Hematopoietic multipotent progenitor cell treated with erythropoietin and hydrocortisone succinate and interleukin-3 and kit ligand, for 6 days (in vitro differentiated cells): ENCODE data around the gene RPL6.
A peak's percentile ranks its signal among the peaks of the same experiment; 100 is the strongest.
"Not testable (repeated sequence)": the region's sequence is repeated elsewhere in the genome, so short reads cannot be mapped to it uniquely, and the experiment has no call there.

Source experiments
- DNase-seq: peaks from one replicate; pipeline ENCODE4 v3.0.0-alpha.2; 2015

The RPL6 gene

DNA sequence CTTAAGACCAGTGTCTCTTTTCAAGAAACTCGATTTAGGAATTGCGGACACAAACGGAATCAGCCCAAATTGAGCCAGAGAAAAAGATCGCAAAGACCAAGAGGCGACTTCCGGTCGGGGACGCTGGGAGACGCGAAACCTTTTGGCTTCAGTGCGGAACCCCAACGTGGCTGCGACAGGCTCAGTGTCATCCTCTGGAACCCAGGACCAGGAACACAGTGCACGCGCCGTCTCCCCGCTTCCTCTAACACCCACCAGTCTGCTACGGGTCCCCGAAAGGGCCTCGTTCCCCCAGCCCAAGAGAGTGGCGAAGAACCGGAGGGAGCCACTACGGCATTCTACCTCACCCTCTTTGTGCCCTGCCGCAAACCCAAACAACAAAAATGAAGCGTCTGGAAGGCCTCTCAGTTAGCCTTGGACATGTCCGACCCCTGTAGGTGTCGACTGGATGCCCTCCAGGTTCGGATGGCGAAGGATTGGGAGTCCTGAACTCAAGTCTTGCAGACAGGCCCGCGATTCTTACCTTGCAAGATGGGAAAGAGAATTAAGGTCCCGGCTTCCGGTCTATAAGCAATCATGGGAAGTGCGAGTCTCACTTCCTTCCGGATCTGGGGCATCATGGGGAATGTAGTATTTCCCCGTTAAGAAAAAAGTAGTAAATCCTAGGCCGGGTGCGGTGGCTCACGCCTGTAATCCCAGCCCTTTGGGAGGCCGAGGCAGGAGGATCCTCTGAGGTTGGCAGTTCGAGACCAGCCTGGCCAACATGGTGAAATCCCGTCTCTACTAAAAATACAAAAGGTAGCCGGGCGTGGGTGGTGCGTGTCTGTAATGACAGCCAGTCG is at the start of gene RPL6:
Gene RPL6 (minus strand): TSS at position 542 of the 842 bp plus-strand sequence. CDS start 949 bp downstream, outside the sequence.
- peak; percentile 99 for DNase-seq

DNA sequence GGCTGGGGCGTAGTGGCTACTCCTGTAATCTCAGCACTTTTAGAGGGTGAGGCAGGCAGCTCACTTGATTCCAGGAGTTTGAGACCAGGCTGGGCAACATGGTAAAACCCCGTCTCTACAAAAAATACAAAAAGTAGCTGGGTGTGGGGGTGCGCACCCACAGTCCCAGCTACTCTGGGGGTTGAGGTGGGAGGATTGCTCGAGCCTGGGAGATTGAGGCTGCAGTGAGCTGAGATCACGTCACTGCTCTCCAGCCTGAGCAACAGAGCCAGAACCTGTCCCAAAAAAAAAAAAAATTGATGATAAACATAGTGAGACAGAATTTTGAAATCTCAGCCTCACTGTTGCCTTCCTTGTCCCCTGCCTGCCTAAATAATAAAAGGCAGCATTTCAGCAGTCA is 49.3 kb upstream of the RPL6 start:
- DNase-seq, result no peak

DNA sequence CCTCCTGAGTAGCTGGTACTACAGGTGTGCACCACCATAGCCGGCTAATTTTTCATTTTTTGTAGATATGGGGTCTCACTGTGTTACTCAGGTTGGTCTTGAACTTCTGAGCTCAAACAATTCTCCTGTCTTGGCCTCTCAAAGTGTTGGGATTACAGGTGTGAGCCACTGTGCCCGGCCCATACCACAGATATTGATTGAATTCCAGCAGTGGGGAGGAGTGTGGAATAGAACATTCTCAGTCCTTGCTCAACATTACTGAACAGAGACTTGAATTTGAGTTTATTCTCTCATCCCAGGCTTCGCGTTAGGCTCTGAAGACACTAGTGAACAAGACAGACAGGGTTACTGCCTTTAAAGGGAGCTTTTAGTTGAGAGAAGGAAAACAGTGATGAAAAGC is 48.9 kb upstream of the RPL6 start:
- no peak for DNase-seq

DNA sequence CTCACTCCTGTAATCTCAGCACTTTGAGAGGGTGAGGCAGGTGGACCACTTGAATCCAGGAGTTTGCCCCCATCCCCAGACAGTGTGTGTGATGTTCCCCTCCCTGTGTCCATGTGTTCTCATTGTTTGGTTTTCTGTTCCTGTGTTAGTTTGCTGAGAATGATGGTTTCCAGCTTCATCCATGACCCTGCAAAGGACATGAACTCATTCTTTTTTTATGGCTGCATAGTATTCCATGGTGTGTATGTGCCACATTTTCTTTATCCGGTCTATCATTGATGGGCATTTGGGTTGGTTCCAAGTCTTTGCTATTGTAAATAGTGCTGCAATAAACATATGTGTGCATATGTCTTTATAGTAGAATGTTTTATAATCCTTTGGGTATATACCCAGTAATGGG is 47.7 kb upstream of the RPL6 start:
- DNase-seq, result not testable (repeated sequence)

DNA sequence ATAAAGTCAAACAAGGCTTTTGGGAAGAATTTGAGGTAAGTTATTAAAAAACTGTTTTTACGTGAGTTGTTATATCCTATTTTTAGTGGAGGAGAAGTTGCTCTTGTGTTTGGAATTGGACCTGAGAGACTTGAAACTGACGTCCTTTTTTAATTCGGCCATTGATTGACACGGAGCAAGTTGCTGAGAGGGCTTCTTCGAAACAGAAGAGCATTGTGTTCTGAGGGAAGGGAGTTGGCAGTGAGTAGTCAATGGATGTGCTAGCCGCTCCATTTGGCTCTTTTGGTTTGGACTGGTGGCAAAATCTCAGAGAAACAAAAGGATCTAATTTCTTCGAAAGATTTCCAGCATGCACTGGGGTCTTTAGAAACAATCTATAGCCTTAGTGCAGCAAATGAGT is 46.6 kb upstream of the RPL6 start:
- no peak for DNase-seq

DNA sequence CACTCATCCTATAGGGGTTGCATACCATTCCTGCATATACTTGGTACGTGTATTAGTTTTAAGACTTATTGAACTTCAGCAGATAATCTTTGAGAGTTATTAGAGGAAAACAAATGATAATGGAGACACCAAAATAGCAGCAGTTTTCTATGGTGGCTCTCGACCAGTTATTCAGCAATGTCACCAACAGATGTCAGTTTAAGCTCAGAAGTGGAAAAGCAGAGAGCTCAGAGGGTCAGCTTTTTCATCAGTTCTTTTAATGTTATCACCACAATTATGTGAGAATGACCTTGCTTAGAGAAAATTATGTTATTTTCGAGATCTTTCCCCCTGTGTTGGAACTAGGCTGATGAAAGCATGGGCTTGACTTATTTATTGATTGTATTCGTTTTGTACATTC is 41.3 kb upstream of the RPL6 start:
- DNase-seq, result no peak

DNA sequence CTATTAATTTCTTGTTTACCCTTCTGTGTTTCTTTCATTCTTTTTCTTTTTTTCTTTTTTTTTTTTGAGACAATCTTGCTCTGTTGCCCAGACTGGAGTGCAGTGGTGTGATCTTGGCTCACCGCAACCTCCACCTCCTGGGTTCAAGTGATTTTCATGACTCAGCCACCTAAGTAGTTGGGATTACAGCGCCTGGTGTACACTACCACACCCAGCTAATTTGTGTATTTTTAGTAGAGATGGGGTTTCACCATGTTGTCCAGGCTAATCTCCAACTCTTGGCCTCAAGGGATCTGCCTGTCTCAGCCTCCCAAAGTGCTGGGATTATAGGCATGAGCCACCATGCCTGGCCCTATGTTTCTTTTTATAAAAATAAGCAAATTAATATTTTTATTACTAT is 38.8 kb upstream of the RPL6 start:
- not testable (repeated sequence) for DNase-seq

DNA sequence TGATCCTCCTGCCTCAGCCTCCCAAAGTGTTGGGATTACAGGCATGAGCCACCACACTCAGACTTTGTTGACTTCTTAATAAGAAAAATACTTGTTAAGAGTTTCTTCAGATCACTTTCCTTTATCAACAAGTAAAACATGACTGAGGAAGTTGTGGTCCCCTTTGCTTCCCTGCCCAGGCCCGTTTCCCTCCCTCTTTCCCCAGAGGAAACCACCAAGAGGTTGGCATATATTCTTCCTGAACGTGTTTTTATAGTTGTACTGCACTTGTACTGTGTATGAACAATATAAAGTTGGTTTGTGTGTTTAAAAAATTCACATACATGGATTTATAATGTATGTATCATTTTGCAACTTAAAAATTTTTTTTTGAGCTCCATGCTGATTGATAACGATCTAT is 37.7 kb upstream of the RPL6 start:
- peak; percentile 47 for DNase-seq

DNA sequence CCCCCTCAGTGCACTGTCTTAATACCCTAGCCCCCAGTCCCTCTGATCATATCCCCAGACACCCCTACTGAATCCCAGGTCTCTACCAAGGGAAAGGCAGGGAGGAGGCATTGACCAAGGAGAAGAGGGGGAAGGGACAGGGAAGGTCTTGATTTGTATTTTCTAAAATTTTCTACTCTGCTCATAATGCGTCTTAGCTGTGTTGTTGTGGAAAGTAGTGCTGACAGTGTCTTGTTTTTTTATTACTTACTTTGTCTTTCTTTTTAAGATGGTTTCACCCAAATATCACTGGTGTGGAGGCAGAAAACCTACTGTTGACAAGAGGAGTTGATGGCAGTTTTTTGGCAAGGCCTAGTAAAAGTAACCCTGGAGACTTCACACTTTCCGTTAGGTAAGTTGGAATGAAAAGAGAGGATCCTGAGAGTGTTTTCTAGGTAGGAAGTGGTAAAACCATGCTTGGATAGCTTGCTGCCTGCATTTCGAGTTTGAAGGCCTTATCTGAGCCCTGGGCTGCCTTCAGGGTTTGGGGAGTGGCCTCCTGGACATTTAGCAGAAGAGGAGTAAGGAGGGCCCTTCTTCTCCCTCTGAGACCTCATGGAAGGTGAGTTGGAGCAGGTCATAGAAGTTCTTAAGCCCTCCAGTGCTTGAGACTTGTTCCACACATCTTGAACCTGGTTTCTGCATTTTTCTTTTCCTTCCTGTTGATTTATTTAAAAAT is 36.8 kb upstream of the RPL6 start:
- DNase-seq, result peak; percentile 74

DNA sequence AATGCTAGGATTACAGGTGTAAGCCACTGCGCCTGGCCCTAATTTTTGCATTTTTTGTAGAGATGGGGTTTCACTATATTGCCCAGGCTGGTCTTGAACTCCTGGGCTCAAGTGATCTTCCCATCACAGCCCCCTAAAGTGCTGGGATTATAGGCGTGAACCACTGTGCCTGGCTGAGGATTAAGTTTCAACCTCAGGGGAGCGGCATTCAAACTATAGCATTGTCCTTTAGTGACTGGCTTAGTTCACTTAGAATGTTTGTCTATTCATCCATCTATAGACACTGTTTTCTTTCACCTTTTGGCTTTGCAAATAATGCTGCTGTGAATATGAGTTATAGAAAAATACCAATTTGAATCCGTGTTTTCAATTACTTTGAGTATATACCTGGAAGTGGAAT is 34.5 kb upstream of the RPL6 start:
- DNase-seq, result no peak

DNA sequence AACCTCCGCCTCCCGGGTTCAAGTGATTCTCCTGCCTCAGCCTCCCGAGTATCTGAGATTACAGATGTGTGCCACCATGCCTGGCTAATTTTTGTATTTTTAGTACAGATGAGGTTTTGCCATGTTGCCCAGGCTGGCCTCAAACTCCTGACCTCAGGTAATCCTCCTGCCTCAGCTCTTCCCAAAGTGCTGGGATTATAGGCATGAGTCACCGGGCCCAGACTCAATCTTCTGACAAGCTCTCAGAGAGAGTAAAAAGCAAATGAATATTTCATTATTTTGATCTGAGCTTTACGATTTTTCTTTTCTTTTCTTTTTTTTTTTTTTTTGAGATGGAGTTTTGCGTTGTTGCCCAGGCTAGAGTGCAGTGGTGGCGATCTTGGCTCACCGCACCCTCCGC is 31.2 kb upstream of the RPL6 start:
- not testable (repeated sequence) for DNase-seq

DNA sequence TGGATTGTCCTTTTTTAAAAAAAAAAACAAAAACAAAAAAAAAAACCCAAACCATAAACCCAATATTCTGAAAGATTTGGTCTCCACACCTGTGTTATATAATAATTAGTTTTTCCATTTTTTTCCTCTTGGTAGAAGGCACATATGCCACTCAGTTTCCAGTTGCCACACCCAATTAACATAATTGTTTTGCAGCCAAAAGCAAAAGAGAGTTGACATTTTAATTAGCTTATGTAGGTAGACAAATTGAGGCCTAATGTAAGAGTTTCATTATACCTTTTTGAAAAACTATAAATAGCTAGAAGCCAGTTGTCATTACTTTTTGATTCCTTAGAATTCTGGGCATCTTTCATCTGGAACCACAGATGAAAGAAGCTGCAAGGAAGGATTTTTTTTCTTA is 30.4 kb upstream of the RPL6 start:
- DNase-seq, result no peak

DNA sequence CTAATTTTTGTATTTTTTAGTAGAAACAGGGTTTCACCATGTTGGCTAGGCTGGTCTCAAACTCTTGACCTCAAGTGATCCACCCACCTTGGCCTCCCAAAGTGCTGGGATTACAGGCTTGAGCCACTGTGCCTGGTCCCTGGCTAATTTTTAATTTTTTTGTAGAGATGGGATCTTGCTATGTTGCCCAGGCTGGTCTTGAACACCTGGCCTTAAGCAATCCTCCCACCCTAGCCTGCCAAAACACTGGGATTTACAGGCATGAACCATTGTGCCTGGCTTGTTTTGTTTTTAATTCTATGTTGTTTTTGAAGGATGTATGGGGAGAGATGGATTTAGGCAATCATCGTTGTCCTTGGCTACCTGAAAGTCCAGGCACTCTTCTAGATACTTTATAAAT is 29.2 kb upstream of the RPL6 start:
- not testable (repeated sequence) for DNase-seq

DNA sequence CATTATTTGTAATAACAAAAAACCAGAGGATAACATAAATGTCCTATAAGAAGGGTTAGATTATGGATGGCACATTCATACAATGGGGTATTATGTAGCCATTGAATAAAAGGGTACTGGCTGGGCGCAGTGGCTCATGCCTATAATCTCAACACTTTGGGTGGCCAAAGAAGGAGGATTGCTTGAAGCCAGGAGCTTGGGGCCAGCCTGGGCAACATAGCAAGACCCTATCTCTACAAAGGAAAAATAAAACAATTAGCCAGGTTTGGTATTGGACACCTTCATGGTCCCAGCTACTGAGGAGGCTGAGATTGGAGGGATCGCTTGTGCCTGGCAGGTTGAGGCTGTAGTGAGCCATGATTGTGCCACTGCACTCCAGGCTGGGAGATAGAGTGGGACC is 24.1 kb upstream of the RPL6 start:
- DNase-seq, result no peak

DNA sequence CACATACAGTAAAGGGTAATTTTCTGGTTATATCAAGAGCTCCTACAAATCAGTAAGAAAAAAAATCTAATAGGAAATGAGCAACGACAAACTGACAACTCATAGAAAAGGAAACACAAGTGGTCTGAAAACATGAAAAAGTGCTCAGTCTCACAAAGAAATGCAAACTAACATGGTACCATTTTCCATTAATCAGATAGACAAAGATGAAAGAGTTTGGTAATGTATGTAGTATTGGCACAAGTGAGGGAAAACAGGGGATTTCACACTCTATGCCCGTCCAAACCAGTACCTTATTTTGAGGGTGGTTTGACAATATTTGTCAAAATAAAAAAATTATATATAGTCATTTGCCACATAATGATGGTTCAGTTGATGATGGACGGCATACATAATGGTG is 22.6 kb upstream of the RPL6 start:
- DNase-seq, result no peak

DNA sequence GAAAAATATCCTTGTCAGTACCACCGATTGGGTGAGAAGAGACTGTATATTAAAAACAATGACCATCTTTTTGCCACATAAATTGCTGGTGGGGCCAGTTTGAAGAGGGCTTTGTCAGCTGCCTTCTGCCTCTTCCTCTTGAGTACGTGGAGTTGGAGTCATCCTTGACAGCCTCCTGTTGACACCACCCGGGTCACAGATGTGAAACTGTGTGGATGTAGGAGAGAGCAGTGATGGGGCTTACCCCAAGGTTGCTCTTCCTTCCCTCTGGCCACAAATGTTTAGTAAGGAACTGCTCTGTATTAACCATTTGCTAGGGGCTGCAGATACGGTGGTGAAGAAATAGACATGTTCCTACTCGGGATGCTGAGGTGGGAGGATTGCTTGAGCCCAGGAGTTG is 21.5 kb upstream of the RPL6 start:
- no peak for DNase-seq

DNA sequence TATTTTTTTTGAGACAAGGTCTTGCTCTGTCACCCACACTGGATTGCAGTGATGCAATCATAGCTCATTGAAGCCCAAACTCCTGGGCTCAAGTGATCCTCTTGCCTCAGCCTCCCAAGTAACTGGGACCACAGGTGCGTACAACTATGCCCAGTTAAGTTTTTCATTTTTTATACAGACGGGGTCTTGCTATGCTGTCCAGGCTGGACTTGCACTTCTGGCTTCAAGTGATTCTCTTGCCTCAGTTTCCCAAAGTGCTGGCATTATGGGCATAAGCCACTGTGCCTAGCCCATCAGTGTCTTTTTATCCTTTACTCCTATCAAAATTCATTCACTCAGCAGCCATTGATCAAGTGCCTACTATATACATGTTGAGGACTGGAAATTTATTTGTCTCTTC is 18.4 kb upstream of the RPL6 start:
- DNase-seq, result no peak

DNA sequence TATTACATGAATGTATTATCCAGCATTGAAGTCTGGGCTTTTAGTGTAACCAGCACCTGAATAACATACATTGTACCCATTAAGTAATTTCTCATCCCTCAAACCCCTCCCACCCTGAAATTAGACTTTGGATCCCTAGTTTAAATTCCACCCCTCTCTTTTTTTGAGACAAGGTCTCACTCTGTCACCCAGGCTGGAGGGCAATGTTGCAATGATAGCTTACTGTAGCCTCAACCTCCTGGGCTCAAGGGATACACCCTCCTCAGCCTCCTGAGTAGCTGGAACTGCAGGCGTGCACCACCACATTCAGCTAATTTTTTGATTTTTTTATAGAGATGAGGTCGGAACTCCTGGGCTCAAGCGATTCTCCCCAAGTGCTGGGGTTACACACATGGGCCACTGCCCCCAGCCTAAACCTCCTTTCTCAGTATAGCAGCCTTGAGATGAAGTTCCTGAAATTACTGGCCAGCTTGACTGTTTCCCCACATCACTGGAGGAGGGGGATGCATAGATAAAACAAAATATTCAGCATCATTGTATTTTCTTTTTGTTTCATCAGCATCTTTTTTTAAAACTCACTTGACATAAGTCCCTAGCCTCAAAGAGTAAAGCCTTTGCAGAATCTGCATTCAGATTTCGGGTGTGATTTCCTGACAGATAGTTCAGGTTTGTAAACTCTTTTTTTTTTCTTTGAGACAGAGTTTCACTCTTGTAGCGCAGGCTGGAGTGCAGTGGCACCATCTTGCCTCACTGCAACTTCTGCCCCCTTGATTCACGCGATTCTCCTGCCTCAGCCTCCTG is 16.4 kb upstream of the RPL6 start:
- DNase-seq, result no peak

DNA sequence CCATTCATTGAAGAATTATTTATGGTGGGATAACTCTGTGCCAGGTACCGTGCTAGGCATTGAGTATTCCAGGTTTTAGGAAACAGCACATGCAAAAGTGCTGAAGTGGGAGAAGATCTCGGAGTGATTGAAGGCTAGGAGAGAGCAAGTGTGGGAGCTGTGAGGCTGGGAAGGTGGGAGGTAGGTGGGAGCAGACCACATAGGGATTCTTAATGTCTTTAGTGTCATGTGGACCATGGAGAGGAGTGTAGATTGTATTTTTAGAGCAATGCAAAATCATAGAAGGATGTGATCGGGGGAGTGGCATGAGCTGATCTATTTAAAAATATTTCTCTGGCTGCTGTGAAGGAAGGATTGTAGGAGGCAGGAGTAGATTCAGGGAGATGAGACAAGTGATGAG is 14.7 kb upstream of the RPL6 start:
- DNase-seq, result no peak

DNA sequence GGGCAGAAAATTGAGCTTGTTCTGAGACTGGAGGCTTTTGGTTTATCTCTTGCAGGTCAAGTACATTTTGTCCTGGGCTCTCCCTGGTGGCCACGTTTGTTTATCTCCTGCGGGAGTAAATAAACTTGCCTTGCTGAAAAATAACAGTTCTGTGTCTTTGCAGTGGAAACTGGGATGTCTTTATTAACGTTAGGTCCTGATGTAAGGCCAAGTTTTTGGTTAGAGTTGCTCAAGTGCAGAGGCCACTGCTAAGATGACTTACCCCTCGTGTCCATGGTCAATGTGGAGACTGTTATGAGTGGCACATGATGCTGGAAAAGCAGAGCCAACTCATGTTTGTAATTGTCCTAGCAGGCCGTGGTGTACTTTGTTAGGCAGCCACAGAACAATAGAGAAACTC is 13.1 kb upstream of the RPL6 start:
- no peak for DNase-seq

DNA sequence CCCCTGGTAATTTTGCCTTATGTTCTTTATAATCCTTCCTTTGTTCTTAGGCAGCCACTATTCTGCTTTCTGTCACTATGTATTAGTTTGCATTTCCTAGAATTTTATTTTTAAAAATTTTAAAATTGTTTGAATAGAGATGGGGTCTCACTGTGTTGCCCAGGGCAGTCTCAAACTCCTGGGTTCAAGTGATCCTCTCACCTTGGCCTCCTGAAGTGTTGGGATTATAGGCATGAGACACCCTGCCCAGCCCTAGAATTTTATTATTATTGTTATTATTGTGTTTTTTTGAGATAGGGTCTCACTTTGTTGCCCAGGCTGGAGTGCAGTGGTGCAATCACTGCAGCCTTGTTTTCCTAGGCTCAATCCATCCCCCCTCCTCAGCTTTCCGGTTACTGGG is 12.0 kb upstream of the RPL6 start:
- DNase-seq, result no peak

DNA sequence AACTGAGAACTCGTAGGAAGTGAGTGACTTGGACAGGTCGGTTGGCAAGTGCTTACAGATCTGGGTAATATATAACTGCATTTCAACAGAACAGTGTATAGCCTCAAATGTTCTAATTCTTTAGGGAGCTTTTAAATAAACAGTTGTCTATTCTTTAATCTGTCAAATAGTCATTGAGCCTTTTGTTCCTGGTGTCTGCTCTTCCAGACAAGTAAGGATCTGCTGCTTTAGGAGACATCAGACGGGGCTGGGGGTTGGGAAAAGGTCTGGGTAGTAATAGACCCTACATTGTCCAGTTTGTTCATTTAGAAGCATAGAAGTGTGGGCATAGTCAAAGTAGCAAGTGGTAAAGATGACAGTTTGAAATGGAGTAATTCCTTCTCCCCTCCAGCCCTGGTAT is 11.3 kb upstream of the RPL6 start:
- no peak for DNase-seq

DNA sequence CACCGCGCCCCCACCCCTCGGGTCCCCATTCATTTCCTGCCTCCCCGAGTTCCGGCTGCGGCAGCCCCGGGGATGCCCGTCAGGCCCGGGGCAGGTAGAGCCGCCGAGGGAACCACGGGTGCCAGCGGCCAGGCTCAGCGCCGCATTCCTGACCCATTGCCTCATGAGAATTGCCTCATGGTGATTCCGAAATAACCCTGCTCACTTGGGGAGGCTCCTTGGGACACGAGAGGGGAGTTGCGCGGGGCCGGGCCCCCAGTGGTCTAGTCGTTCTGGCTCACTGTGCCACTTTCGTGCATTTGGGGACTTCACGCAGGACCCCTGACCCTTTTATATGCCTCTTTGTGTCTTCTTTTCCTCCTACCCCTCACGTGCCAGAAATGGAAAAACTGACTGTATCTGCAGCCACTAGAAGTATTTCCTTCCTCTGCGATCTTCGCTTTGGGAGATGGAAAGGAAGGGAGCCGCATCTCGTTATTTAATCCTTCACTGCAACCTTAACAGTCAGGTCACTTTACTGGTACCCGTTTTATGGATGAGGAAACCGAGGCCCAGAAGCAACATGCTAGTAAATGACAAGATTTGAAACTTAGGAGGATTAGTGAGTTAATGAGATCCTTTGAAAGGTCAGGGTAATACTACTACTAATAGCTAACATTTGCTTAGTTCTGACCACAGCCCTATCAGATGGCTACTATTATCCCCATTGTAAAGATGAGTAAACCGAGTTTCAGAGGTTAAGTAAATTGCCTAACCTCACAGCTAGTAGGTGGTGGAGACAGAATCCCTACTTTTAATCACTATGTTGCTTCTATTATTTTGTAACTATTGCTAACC is 10.1 kb upstream of the RPL6 start:
- peak; percentile 56 for DNase-seq
